Calu3 (cell line): ENCODE results near the gene ALDH9A1. TPM values are rescaled to one million over a fixed set of nuclear protein-coding genes. Genes with fewer than 3 reads are reported as not detected.

Experiments used
- BruUV-seq: library from RNA; stranded (reverse); fragments of 400-500 nt; replicated peaks from 2 replicates; lab custom pipeline; 2021; lab: Mats Ljungman, UMichigan
- CTCF ChIA-PET: fragments of 300-600 bp; sonication (Branson Sonifier 250); formaldehyde crosslinking; loops from one replicate; lab custom pipeline; 2022; ENCODE audit warnings: antibody characterized with exemption; lab: Charles Lee
- DNase-seq: peaks from one replicate; pipeline ENCODE4 v3.0.0; 2022
- H3K27ac Mint-ChIP-seq: one replicate; pipeline ENCODE4 v1.8.0; 2022; ENCODE audit warnings: mixed read lengths; ENCODE audit not compliant: unreplicated experiment
- H3K27me3 Mint-ChIP-seq: one replicate; pipeline ENCODE4 v1.8.0; 2022; ENCODE audit warnings: mixed read lengths; ENCODE audit not compliant: unreplicated experiment
- H3K36me3 Mint-ChIP-seq: one replicate; pipeline ENCODE4 v1.8.0; 2022; ENCODE audit warnings: mild to moderate bottlenecking, moderate library complexity, mixed read lengths; ENCODE audit not compliant: insufficient read depth, unreplicated experiment
- H3K4me1 Mint-ChIP-seq: one replicate; pipeline ENCODE4 v1.8.0; 2022; ENCODE audit warnings: mild to moderate bottlenecking, low read depth, mixed read lengths; ENCODE audit not compliant: unreplicated experiment
- H3K4me3 Mint-ChIP-seq: one replicate; pipeline ENCODE4 v1.8.0; 2022; ENCODE audit warnings: mild to moderate bottlenecking, low read depth, moderate library complexity, mixed read lengths; ENCODE audit not compliant: unreplicated experiment
- H3K9me3 Mint-ChIP-seq: one replicate; pipeline ENCODE4 v1.8.0; 2022; ENCODE audit warnings: low read depth, mixed read lengths; ENCODE audit not compliant: unreplicated experiment
- CTCF ChIP-seq: fragments of 200-600 bp; IDR thresholded peaks from one replicate; pipeline ENCODE4 v1.8.0; 2022; ENCODE audit warnings: antibody characterized with exemption; ENCODE audit not compliant: unreplicated experiment
- intact Hi-C: fragments of 100-400 bp; cut with micrococcal nuclease; formaldehyde crosslinking; loops from one replicate; pipeline ENCODE4 v1.10.0; 2022; ENCODE audit not compliant: unreplicated experiment
- total RNA-seq: library from RNA; stranded (reverse); gene quantifications from 2 replicates; pipeline ENCODE4 v1.2.3, GENCODE V29; 2022

The ALDH9A1 gene
- total RNA-seq, 1 experiment from 2014 or later: 57.0 TPM

- no TSS peak for BruUV-seq
- TF ChIP-seq CTCF: no peak
- Mint-ChIP-seq H3K27me3 (no peaks in the 10 kb centered on the region), H3K4me1 (peaks cover 14% of the 10 kb centered on the region), H3K4me3 (peak overlapping the region; percentile 98), H3K36me3 (peaks cover 15% of the 10 kb centered on the region), H3K27ac (peak overlapping the region; percentile 35), H3K9me3 (no peaks in the 10 kb centered on the region)
- CTCF ChIA-PET: no interaction called here
- no peak for DNase-seq
- intact Hi-C loops: loop anchor here (2.0 to 5.0 kb wide), 3 partner anchors 49 to 94 kb away; partner anchors contain the start of gene MGST3
Observed at GRCh38 chr1:165696625-165697100, 1.7 kb downstream of the ALDH9A1 start.

GRCh38 chr1:165695031-165695430 lies 3.3 kb downstream of the ALDH9A1 start:
- no TSS peak for BruUV-seq
- H3K36me3 Mint-ChIP-seq: peaks cover 15% of the 10 kb centered on the region
- H3K4me3 Mint-ChIP-seq: no peak overlapping the region
- H3K27ac Mint-ChIP-seq: no peak overlapping the region
- intact Hi-C loops: loop anchor here (5.0 kb wide), 2 partner anchors 48 to 93 kb away; no protein-coding TSS in a partner anchor
- CTCF ChIA-PET: interaction anchor here (0.7 to 1.0 kb wide), 2 partner anchors 93 to 203 kb away, joined by 3 to 7 read pairs; no protein-coding TSS in a partner anchor
- H3K27me3 Mint-ChIP-seq: no peaks in the 10 kb centered on the region
- no peaks in the 10 kb centered on the region for H3K9me3 Mint-ChIP-seq
- DNase-seq: no peak
- peaks cover 14% of the 10 kb centered on the region for H3K4me1 Mint-ChIP-seq
- no peak for TF ChIP-seq CTCF

- Mint-ChIP-seq H3K4me3 (no peak overlapping the region), H3K4me1 (no peaks in the 10 kb centered on the region), H3K36me3 (no peaks in the 10 kb centered on the region), H3K27ac (no peak overlapping the region), H3K27me3 (no peaks in the 10 kb centered on the region), H3K9me3 (no peaks in the 10 kb centered on the region)
- TF ChIP-seq CTCF: no peak
- CTCF ChIA-PET: no interaction called here
- no peak for DNase-seq
- no TSS peak for BruUV-seq
- intact Hi-C loops: no loop called here
Observed at GRCh38 chr1:165688046-165688445, 10.3 kb downstream of the ALDH9A1 start.

GRCh38 chr1:165686971-165687433 lies 11.4 kb downstream of the ALDH9A1 start:
- Mint-ChIP-seq H3K9me3 (no peaks in the 10 kb centered on the region), H3K36me3 (no peaks in the 10 kb centered on the region), H3K4me3 (no peak overlapping the region), H3K4me1 (no peaks in the 10 kb centered on the region), H3K27ac (no peak overlapping the region), H3K27me3 (no peaks in the 10 kb centered on the region)
- no TSS peak for BruUV-seq
- no peak for TF ChIP-seq CTCF
- intact Hi-C loops: no loop called here
- CTCF ChIA-PET: interaction anchor here (0.7 kb wide), 1 partner anchor 24 kb away, joined by 3 read pairs; no protein-coding TSS in a partner anchor
- no peak for DNase-seq
